NB4 (cell line): ENCODE results near the gene LGALS8.

Experiments used
- CTCF ChIP-seq: IDR thresholded peaks from one replicate; pipeline ENCODE4 v1.5.1; 2012; ENCODE audit warnings: low read depth, low read length
- MYC ChIP-seq: IDR thresholded peaks from 2 replicates; pipeline ENCODE4 v1.6.1; 2011; ENCODE audit warnings: low read depth, low read length
- POLR2A ChIP-seq: IDR thresholded peaks from 2 replicates; pipeline ENCODE4 v1.6.1; 2011; ENCODE audit warnings: mild to moderate bottlenecking; ENCODE audit not compliant: insufficient read length; ENCODE audit errors: extremely low read depth

- TF ChIP-seq POLR2A (no peak), CTCF (no peak), MYC (no peak)
These were observed 54.9 kb downstream of the LGALS8 start for GRCh38 chr1:236578661-236579060.
